Tibial nerve (tissue), 4 donors: ENCODE data around the gene SLC30A1. TPM values are rescaled to one million over a fixed set of nuclear protein-coding genes. Genes with fewer than 3 reads are reported as not detected.

ENCODE experiments used
- DNase-seq, 2 donors: peaks; one replicate each; pipeline ENCODE4 v3.0.0-alpha.2; 2019; ENCODE audit warnings: low spot score in 2 of 2
- H3K27ac ChIP-seq, 4 donors: fragments of 200-600 bp; sonication (generic) in 3 of 4; one replicate each; pipeline ENCODE4 v1.5.1; 2017 to 2019; ENCODE audit warnings: mild to moderate bottlenecking in 1 of 4
- H3K27me3 ChIP-seq, 2 donors: fragments of 200-600 bp; sonication (generic) in 1 of 2; one replicate each; pipeline versions ENCODE4 v1.5.1 to v1.6.0; 2017 to 2019
- H3K36me3 ChIP-seq, 3 donors: fragments of 200-600 bp; sonication (generic); one replicate each; pipeline ENCODE4 v1.5.1; 2018 to 2019
- H3K4me1 ChIP-seq, 4 donors: fragments of 200-600 bp; sonication (generic) in 3 of 4; one replicate each; pipeline ENCODE4 v1.5.1; 2017 to 2019
- H3K4me3 ChIP-seq, 4 donors: fragments of 200-600 bp; sonication (generic) in 3 of 4; one replicate each; pipeline ENCODE4 v1.5.1; 2017 to 2019; ENCODE audit warnings: mild to moderate bottlenecking in 1 of 4, moderate library complexity in 1 of 4
- H3K9me3 ChIP-seq, 4 donors: fragments of 200-600 bp; sonication (generic) in 3 of 4; one replicate each; pipeline ENCODE4 v1.5.1; 2017 to 2019
- EP300 ChIP-seq, 2 donors: sonication (generic); formaldehyde crosslinking; IDR thresholded peaks; one replicate each; pipeline ENCODE4 v1.6.1; 2017; ENCODE audit warnings: antibody characterized with exemption in 2 of 2, mild to moderate bottlenecking in 1 of 2
- POLR2A ChIP-seq, 2 donors: fragments of 450-650 bp; IDR thresholded peaks; one replicate each; pipeline ENCODE4 v1.6.1; 2017; ENCODE audit warnings: antibody characterized with exemption in 2 of 2, mild to moderate bottlenecking in 2 of 2, moderate library complexity in 2 of 2
- WGBS, 2 donors: methylation state at CpG; one replicate each; pipeline ENCODE4 v1.1.5; 2018; 5-methylcytosine and 5-hydroxymethylcytosine counted together
- total RNA-seq, 4 donors: library from RNA; depleted of rRNA; stranded (reverse); fragments of >200 nt; gene quantifications; one replicate each; pipeline ENCODE4 v1.1.0, GENCODE V29; 2016
- TF ChIP-seq, protein P1 (sequence below), 5 experiments: fragments of 200-600 bp in 3 of 5; fragments of 450-650 bp in 2 of 5; sonication (generic) in 3 of 5; IDR thresholded peaks; one replicate each; pipeline ENCODE4 v1.5.1; 2016 to 2019; ENCODE audit warnings: antibody characterized with exemption in 5 of 5, mild to moderate bottlenecking in 3 of 5, moderate library complexity in 2 of 5

The SLC30A1 gene
- total RNA-seq, 4 donors from 2014 or later = 11.7 to 17.9 (median 16.9) TPM

DNA sequence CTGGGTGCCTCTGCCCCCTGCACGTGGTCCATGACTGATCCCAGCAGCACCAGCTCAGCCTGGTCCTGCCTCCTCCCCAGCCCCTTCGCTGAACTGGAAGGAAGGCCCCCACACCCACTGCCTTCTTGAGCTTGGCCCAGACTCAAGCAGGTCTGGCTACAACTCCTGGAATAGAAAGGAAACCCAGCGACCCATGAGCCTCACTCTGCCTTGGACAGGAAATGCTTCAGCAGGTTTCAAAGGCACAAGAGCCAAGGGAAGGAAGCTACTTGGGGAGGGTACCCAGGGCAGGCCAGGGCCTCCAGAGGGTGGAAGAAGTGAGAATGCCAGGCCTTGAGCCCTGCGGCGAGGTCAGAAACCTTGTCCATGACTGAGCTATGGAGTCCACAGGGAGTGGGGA lies 51.1 kb downstream of the SLC30A1 start:
- no peak overlapping the region for H3K27ac ChIP-seq
- 51 to 65% methylated on average over 5 of the region's 5 CpGs for WGBS, 2 donors
- H3K4me3 ChIP-seq = no peak overlapping the region
- H3K4me1 ChIP-seq = peaks cover 0 to 6% (median 0%) of the 10 kb centered on the region in 4 donors
- no peak for TF ChIP-seq EP300 (IDR thresholded peaks at IDR 0.05)
- H3K27me3 ChIP-seq = no peaks in the 10 kb centered on the region
- no peak for DNase-seq
- no peaks in the 10 kb centered on the region for H3K9me3 ChIP-seq
- no peaks in the 10 kb centered on the region for H3K36me3 ChIP-seq

DNA sequence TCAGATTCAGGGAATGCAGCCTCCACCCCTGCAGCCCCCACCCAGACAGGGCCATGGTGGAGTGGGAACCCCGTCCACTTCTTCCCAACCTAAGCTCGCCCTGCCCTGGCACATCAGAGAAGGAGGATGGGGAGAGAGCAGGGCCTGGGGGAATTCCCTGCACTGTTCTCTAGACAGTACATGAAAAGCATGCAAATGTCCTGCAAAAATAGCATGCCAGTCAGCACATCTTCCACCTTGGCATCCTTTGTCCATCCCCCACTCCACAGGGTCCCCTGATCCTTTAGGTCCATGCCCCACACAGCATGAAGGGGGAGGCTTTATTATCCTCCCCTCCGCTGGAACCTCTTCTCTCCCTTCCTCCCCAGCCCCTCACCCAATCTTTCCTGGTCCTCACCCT lies 52.0 kb downstream of the SLC30A1 start:
- H3K27ac ChIP-seq = no peak overlapping the region
- DNase-seq = no peak
- TF ChIP-seq, protein P1, sequence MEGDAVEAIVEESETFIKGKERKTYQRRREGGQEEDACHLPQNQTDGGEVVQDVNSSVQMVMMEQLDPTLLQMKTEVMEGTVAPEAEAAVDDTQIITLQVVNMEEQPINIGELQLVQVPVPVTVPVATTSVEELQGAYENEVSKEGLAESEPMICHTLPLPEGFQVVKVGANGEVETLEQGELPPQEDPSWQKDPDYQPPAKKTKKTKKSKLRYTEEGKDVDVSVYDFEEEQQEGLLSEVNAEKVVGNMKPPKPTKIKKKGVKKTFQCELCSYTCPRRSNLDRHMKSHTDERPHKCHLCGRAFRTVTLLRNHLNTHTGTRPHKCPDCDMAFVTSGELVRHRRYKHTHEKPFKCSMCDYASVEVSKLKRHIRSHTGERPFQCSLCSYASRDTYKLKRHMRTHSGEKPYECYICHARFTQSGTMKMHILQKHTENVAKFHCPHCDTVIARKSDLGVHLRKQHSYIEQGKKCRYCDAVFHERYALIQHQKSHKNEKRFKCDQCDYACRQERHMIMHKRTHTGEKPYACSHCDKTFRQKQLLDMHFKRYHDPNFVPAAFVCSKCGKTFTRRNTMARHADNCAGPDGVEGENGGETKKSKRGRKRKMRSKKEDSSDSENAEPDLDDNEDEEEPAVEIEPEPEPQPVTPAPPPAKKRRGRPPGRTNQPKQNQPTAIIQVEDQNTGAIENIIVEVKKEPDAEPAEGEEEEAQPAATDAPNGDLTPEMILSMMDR (IDR thresholded peaks at IDR 0.05) = no peak
- H3K4me3 ChIP-seq = no peak overlapping the region
- H3K27me3 ChIP-seq = no peaks in the 10 kb centered on the region
- H3K9me3 ChIP-seq = no peaks in the 10 kb centered on the region
- 70 to 98% methylated on average over 2 to 3 of the region's 3 CpGs for WGBS, 2 donors
- peaks cover 0 to 6% (median 0%) of the 10 kb centered on the region in 4 donors for H3K4me1 ChIP-seq
- H3K36me3 ChIP-seq = no peaks in the 10 kb centered on the region

DNA sequence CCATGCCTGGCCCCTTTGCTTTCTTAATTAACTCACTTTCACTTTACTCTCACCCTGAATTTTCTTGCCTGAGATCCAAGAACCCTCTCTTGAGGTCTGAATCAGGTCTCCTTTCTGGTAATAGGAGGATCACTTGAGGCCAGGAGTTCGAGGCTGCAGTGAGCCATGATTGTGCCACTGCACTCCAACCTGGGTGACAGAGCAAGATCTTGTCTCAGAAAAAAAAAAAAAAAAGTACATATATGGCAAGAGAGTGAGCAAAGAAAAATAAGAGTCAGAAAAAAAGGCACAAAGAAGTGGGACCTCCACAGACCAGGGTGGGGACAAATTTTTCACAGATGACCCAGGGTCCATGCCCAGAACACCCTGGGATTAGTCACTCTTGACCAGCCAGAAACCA lies 52.9 kb downstream of the SLC30A1 start:
- DNase-seq = no peak
- WGBS, 2 donors = 84 to 94% methylated on average over 1 of the region's 1 CpG
- Histone ChIP-seq H3K27ac (no peak overlapping the region), H3K4me1 (peaks cover 0 to 6% (median 0%) of the 10 kb centered on the region in 4 donors), H3K36me3 (no peaks in the 10 kb centered on the region), H3K4me3 (no peak overlapping the region), H3K27me3 (no peaks in the 10 kb centered on the region), H3K9me3 (no peaks in the 10 kb centered on the region)
- no peak for TF ChIP-seq EP300 (IDR thresholded peaks at IDR 0.05)

DNA sequence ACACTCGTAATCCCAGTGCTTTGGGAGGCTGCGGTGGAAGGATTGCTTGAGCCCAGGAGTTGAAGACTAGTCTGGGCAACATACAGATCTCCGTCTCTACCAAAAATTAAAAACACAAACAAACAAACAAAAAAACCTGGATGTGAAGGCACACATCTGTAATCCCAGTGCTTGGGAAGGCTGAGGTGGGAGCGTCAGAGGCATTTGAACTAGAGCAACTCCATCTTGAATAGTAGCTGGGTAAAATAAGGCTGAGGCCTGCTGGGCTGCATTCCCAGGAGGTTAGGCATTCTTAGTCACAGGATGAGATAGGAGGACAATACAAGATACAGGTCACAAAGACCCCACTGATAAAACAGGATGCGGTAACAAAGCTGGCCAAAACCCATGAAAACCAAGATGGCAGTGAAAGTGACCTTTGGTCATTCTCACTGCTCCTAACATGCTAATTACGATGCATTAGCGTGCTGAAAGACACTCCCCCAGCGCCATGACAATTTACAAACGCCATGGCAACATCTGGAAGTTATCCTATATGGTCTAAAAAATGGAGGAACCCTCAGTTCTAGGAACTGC lies 53.8 kb downstream of the SLC30A1 start:
- H3K27ac ChIP-seq = no peak overlapping the region
- TF ChIP-seq, protein P1 (IDR thresholded peaks at IDR 0.05) = no peak
- no peak for TF ChIP-seq POLR2A (IDR thresholded peaks at IDR 0.05)
- TF ChIP-seq EP300 (IDR thresholded peaks at IDR 0.05) = no peak
- peaks cover 0 to 6% (median 0%) of the 10 kb centered on the region in 4 donors for H3K4me1 ChIP-seq
- no peak overlapping the region for H3K4me3 ChIP-seq
- H3K36me3 ChIP-seq = no peaks in the 10 kb centered on the region
- DNase-seq = no peak
- H3K9me3 ChIP-seq = no peaks in the 10 kb centered on the region
- H3K27me3 ChIP-seq = no peaks in the 10 kb centered on the region
- WGBS, 2 donors = 86 to 92% methylated on average over 9 of the region's 9 CpGs

DNA sequence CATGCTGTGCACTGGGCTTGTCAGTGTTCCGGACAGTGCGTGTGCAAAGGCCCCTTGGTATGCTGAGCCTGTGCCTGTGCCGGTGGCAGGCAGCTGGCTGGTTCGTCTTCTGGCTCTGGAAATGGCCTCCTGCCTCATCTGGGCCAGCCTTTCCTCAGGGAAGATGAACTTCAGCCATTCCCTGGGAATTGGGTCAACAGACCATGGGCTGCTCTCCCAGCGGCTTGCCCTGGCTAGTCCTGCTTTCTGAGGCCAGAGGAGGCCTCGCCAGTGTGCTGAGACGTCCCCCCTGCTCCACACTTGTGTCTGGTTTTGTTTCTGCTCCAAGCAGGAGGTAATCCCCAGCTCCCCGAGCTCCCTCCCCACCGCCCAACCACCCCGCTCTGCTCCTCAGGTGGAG lies 54.4 kb downstream of the SLC30A1 start:
- Histone ChIP-seq H3K4me3 (no peak overlapping the region), H3K9me3 (no peaks in the 10 kb centered on the region), H3K4me1 (peaks cover 0 to 5% (median 0%) of the 10 kb centered on the region in 4 donors), H3K27ac (no peak overlapping the region), H3K36me3 (no peaks in the 10 kb centered on the region), H3K27me3 (no peaks in the 10 kb centered on the region)
- DNase-seq = no peak
- TF ChIP-seq, protein P1 (IDR thresholded peaks at IDR 0.05) = no peak
- TF ChIP-seq EP300 (IDR thresholded peaks at IDR 0.05) (no peak), POLR2A (IDR thresholded peaks at IDR 0.05) (no peak)
- WGBS, 2 donors = 78 to 91% methylated on average over 10 of the region's 10 CpGs

DNA sequence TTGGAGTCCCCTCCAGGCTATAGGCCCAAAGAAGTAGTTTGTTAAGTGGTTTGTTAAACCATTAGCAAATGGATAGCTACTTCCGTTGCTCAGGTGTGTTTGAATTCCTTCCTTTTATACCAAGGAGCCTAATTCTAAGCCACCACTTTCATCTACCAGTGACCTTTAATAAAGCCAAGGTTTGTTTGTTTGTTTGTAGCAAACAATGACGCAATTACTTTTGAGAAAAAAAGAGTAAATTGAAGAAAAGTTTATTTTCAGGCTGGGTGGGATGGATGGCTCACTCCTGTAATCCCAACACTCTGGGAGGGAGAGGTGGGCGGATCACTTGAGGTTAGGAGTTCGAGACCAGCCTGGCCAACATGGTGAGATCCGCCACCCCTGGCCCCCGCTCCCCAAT lies 56.2 kb downstream of the SLC30A1 start:
- TF ChIP-seq POLR2A (IDR thresholded peaks at IDR 0.05) = no peak
- no peak for TF ChIP-seq EP300 (IDR thresholded peaks at IDR 0.05)
- TF ChIP-seq, protein P1 (IDR thresholded peaks at IDR 0.05) = no peak
- 86 to 87% methylated on average over 6 of the region's 6 CpGs for WGBS, 2 donors
- no peaks in the 10 kb centered on the region for H3K27me3 ChIP-seq
- no peak for DNase-seq
- no peak overlapping the region for H3K4me3 ChIP-seq
- no peaks in the 10 kb centered on the region for H3K4me1 ChIP-seq
- H3K36me3 ChIP-seq = no peaks in the 10 kb centered on the region
- no peak overlapping the region for H3K27ac ChIP-seq
- H3K9me3 ChIP-seq = no peaks in the 10 kb centered on the region

Other genes starting within 250 kb of the SLC30A1 start
- 1 to 10 TPM in 1 of 4 donors, under 1 TPM in 3; under 0.01 to 2.6 (median 0.41) TPM for gene RD3, start 87.0 kb downstream of the SLC30A1 start, total RNA-seq
- 1 to 10 TPM in 2 of 4 donors, not detected in 2; 1.8 to 2.0 TPM for gene NEK2, start 96.5 kb upstream of the SLC30A1 start, total RNA-seq